ENCODE results near the gene RNF151.

RNF151 gene

GRCh38 chr16:1976951-1977874 is 10.6 kb downstream of the RNF151 start:
- no peak for DNase-seq (ENCODE audit: low read depth in 2 of 2)

- DNase-seq (ENCODE audit: low read depth in 2 of 2), result no peak
These were observed 11.2 kb downstream of the RNF151 start for GRCh38 chr16:1977875-1978268.

- DNase-seq (ENCODE audit: low read depth in 2 of 2), result no peak
These were observed 11.9 kb downstream of the RNF151 start for GRCh38 chr16:1978476-1979120.

DNA sequence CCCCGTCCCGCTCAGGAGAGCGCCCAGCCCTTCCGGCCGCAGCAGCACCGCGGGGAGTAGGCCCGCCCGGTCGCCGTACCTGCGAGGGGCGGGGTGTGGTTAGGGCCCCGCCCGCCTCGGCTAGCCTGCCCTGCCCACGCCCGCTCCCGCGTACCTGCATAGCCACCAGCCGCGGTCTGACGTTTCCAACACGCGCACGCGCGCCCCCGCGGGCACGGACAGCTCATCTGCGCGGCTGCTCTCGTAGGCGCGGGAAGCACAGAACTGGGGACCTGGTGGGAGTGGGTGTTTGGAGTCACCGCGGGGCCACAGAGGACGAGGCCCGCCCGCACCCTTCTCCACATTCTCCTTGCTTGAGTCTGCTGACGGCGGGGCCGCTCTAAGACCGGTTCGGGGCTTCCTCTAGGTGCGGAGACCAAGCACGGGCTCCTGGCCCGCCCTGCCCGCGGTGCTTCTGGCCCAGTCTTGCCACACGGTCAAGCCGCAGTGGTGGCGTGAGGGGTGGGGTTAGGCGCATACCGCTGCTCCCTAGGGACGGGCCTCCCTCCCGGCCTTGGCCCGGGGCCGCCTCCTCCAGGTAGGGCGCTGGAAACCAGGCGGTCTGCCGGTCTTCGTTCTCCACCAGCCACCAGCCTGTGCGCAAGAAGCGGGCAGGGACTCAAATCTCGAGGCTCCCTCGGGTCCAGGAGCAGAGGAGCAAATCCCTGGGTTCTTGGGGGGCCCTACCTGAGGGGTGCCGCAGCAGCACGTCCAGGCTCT is 12.8 kb downstream of the RNF151 start:
- no peak for DNase-seq (ENCODE audit: low read depth in 2 of 2)

DNA sequence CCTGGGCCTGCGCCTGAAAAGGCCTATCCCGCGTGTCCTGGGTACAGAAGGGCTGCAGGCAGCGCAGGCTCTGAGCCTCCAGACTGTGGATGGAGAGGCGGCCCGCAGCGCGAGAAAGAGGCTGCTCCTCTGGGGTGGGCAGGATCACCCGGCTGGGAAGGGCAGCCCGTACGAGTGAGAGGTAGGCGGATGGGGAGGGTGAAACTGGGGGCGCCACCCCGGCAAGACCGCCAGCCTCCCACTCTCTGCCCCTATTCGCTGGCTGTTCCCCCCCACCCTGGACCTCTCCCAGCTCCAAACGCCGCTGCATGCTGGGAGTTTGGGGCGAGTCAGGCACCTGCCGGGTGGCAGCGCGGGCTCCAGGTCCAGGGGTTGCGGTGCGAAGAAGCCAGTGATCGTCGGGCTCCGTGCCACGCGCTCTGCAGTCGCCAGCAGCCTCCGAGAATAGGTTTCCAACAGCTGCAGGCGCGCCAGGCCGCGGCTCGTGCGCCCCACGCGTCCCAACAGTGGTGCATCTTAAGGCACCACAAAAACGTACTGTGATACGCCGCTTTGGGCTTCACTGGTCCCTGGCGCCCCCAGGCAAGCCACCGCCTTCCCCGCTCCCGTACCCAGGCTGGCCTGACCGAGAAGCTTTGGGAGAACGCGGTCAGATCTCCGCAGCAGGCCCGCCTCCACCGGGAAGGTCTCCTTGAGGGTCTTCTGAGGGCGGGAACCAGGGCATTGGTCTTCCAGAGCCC is 13.5 kb downstream of the RNF151 start:
- no peak for DNase-seq (ENCODE audit: low read depth in 2 of 2)

DNA sequence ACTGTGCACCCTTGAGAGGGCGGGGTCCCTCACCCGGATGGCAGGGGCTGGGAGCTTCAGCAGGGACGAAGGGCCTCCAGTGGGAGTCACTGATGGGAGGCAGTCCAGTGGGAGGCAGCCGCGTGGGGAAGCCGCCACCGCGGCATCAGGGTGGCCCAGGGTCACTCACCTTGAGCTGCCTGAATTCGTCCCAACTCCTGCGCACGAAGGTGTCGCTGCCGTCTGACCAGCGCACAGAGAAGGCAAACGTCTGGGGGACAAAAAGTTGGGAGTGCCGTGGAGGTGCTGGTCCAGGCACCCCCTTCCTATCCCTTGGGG is 14.1 kb downstream of the RNF151 start:
- no peak for DNase-seq (ENCODE audit: low read depth in 2 of 2)

- DNase-seq (ENCODE audit: low read depth in 2 of 2), result no peak
These were observed 14.8 kb downstream of the RNF151 start, which contains the start of gene NOXO1 for GRCh38 chr16:1981398-1981836. NOXO1 (minus strand) TSS chr16:1981469; CDS start chr16:1981179, 290 bp downstream.

DNA sequence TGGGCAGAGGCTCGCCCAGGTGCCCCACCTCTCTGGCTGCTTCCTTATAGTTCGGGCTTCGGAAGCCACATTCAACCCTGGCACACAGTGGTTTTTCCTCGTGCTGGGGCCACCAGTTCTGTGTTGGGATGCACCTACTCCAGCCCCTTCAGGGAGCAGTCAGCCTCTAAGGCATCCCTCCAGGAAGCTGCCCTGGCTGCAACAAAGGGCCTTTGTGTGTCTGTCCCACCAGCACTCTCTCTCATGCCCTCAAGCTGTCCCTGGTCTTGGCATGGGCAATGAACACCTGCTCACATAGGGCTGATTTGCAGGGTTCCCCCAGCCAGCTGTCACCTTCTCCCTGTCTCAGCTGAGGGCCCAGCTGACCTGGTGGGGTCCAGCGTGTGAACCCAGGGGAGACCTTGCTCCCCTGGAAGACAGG is 15.4 kb downstream of the RNF151 start:
- no peak for DNase-seq (ENCODE audit: low read depth in 2 of 2)

GRCh38 chr16:1982991-1983543 is 16.4 kb downstream of the RNF151 start:
- DNase-seq (ENCODE audit: low read depth in 2 of 2), result no peak

DNA sequence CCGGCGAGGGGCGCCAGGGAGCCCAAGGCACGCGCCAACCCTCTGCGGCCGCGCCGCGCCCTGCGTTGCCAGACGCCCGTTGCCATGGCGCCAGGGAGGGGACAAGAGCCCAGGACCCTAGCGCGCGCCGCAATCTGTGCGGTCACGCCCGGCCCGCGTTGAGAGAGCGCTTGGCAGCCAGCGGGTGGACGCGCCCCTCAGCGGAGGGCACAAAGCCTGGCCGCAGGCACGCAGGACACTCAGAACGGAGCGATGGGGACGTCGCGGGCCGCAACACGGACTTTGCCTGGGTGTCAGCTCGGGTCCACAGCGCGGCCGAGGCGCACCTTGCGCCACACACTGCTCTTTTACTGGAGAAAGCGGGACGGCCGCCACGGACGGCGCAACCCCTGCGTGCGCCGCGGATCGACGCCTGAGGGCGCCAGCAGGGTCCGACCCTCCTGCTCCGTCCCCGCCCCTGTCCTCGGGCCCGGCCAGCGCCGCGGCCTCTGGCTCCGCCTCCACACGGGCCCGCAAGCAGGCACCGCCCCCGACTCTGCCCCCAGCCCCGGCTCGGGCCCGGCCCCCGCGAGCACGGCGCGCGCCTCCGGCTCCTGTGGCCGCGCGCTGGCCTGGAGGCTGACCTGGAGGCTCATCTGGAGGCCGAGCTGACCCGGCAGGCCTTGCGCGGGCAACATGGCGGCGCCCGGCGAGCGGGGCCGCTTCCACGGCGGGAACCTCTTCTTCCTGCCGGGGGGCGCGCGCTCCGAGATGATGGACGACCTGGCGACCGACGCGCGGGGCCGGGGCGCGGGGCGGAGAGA is 17.1 kb downstream of the RNF151 start, which contains the start of gene GFER:
GFER (plus strand) TSS at position 650 of the 803 bp plus-strand sequence; CDS start at position 676, 26 bp downstream.
- DNase-seq (ENCODE audit: low read depth in 2 of 2), result peak; percentile 73

DNA sequence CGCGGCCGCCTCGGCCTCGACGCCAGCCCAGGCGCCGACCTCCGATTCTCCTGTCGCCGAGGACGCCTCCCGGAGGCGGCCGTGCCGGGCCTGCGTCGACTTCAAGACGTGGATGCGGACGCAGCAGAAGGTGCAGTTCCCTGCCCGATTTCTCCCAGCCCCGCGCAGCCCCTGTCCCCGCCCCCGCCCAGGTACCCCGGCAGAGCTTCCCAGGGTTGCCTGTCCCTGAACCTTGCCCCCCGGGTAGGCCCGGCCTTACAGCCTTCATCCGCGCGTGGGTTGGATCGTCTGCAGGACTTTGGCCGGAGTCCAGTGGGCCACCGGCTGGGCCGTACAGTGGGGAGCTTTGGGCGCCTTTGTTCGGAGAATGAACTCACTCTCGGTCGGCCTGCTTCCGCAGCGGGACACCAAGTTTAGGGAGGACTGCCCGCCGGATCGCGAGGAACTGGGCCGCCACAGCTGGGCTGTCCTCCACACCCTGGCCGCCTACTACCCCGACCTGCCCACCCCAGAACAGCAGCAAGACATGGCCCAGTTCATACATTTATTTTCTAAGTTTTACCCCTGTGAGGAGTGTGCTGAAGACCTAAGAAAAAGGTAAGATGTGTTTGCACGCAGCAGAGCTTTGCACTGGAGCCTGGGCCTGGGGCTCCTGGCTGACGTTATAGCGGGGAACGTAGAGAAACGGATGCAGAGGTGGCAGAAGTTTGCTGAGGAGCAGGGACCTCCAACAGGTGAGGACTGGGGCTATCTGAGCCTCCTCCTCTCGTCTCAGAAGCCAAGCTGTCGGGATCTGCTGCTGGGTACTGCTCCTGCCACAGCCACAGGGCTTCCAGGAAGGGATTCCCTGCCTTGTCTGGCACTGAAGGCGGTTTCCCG is 17.9 kb downstream of the RNF151 start:
- no peak for DNase-seq (ENCODE audit: low read depth in 2 of 2)

DNA sequence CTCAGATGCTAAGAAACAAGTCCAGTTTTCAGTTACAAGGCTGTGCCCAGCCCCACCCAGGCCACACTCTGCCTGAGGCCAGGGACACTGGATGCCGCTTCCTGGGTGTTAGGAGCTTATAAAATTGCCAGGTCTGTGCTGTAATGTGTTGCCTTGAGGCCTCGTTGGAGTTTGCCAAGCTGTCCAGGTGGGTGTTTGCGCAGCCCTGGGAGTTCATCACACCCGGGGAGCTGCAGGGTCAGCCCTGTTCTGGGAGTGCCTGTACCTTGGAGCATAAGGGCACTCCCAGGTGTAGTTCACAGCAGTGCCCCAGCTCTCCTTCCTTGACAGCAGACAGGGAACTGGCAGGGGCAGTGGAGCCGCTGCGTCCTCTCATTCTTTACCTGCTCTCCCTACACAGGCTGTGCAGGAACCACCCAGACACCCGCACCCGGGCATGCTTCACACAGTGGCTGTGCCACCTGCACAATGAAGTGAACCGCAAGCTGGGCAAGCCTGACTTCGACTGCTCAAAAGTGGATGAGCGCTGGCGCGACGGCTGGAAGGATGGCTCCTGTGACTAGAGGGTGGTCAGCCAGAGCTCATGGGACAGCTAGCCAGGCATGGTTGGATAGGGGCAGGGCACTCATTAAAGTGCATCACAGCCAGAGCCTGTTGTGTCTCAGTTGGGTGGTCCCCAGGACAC is 19.0 kb downstream of the RNF151 start:
- no peak for DNase-seq (ENCODE audit: low read depth in 2 of 2)

GRCh38 chr16:1987198-1987597 is 20.5 kb downstream of the RNF151 start:
- no peak for DNase-seq (ENCODE audit: low read depth in 2 of 2)

- no peak for DNase-seq (ENCODE audit: low read depth in 2 of 2)
These were observed 22.8 kb downstream of the RNF151 start, which contains the start of gene SYNGR3 for GRCh38 chr16:1989209-1990100. SYNGR3 (plus strand) TSS chr16:1989970; CDS start chr16:1990103, 133 bp downstream.

GRCh38 chr16:1990101-1990350 is 23.4 kb downstream of the RNF151 start:
- no peak for DNase-seq (ENCODE audit: low read depth in 2 of 2)

DNA sequence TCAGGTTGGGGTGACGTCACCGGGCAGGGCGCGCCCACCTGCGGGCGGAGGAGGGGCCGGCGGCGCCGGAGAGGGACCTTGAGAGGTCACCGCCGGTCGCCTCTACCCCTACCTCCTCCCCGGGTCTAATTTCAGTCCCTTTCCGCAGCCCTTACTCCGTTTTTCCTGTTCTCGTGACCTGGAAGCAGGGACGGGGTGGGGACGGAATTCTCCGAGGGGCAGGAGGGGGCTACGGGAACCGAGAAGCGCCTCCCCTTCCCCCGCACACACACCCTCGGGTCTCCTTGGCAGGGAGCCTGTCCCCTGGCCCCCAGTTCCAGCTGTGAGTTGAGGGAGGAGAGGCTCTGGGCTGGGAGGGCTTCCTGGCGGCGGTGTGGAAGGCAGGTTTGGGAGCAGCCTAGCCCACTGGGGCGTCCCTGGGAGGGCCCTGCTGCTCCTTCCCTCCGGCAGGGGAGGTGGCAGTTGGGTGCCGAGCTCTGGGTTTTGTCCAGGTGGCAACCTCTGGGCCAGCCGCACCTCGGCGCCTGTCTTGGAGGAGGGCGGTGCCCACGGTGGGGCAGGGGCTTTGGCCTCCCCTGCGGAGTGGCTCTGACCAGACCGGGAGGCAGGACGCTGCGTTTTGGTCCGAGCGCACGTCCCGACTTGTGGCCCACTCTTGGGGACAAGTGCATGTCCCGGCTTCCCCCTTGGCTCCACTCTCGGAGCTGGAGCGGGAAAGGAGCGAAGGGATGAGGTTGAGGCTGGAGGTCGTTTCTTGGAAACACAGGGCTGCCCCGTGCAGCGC is 23.9 kb downstream of the RNF151 start:
- DNase-seq (ENCODE audit: low read depth in 2 of 2), result no peak

DNA sequence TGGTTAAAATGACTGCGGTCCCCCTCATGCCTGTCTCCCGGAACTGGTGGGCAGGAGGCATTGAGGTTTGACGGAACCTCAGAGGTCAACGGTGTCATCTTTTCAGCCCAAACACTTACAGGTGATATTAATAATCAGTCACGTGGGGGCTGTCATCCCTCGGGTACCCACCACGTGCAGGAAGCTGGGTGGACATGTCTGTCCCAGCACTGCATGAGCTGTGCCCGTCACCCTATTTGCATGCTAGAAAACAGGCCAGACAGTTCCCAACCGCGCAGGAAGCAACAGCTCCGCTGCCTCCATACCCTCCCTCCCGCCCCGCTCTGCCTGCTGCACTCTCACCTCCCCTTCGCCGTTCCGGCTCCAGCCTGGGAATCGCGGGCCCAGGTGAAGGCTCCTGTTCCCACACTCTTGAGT is 24.5 kb downstream of the RNF151 start:
- DNase-seq (ENCODE audit: low read depth in 2 of 2), result no peak

All from fibroblast of skin of left quadriceps (primary cell).